Adipocyte (in vitro differentiated cells): Measurements from ENCODE around the gene ZNF181.

Source experiments
- DNase-seq: peaks from one replicate; pipeline ENCODE4 v3.0.0-alpha.2; 2015; ENCODE audit warnings: low read depth
- H3K27me3 ChIP-seq: replicated peaks from 2 replicates; pipeline ENCODE4 v1.7.0; 2013; ENCODE audit warnings: mild to moderate bottlenecking, low read length, moderate library complexity; ENCODE audit not compliant: control insufficient read depth, insufficient read depth
- H3K36me3 ChIP-seq: 2 replicates; pipeline ENCODE4 v1.7.0; 2013; ENCODE audit warnings: low read length, mild to moderate bottlenecking, moderate library complexity; ENCODE audit not compliant: control insufficient read depth, insufficient read depth, severe bottlenecking
- H3K4me1 ChIP-seq: 2 replicates; pipeline ENCODE4 v1.7.0; 2013; ENCODE audit warnings: mild to moderate bottlenecking, low read length, moderate library complexity; ENCODE audit not compliant: control insufficient read depth, insufficient read depth
- H3K4me3 ChIP-seq: 2 replicates; pipeline ENCODE4 v1.7.0; 2013; ENCODE audit warnings: mild to moderate bottlenecking, low read length, moderate library complexity
- H3K9ac ChIP-seq: 2 replicates; pipeline ENCODE4 v1.7.0; 2013; ENCODE audit warnings: mild to moderate bottlenecking, low read length, moderate library complexity
- H3K9me3 ChIP-seq: 2 replicates; pipeline ENCODE4 v1.7.0; 2013; ENCODE audit warnings: mild to moderate bottlenecking, low read length, moderate library complexity; ENCODE audit not compliant: control insufficient read depth

The ZNF181 gene

DNA sequence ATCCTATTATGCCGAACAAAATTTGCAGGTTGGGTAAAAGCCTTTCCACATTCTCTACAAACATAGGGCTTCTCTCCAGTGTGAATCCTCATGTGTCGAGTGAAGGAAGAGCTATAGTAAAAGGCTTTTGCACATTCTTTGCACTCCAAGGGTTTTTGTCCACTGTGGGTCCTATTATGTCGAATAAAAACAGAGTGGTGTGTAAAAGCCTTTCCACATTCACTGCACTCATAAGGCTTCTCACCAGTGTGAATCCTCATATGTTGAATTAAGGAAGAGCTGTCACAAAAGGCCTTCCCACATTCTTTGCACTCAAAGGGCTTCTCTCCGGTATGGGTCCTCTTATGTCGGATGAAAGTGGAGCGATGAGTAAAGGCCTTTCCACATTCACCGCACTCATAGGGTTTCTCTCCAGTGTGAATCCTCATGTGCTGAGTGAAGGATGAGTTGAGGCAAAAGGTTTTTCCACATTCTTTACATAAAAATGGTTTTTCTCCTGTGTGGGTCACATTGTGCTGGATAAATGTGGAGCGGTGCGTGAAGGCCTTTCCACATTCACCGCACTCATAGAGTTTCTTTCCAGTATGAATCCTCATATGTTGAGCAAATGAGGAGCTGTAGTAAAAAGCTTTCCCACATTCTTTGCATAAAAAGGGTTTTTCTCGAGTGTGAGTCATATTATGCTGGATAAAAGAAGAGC, 25.3 kb downstream of the ZNF181 start:
- Histone ChIP-seq H3K4me1 (no peaks in the 10 kb centered on the region), H3K27me3 (no peaks in the 10 kb centered on the region), H3K4me3 (peak overlapping the region; percentile 42), H3K9me3 (peaks cover 100% of the 10 kb centered on the region), H3K9ac (no peak overlapping the region), H3K36me3 (peaks cover 85% of the 10 kb centered on the region)
- DNase-seq: no peak

DNA sequence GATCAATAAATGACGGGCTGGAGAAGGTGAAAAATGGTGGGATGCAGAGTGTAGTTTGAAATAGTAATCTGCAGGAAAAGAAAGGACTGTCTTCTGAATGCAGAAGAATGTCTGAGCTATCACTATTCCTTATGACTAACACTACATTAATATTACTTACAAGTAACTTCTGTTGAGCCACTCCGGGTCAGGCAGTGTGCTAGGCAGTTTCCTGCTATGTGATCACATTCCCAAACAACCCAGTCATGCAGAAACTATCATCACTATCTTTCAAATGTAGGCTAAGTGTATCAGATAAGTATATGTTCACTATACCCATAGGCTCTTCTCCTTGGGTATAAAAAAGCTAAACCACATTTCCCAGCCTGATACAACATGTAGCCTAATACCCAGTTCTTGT, 32.3 kb downstream of the ZNF181 start:
- Histone ChIP-seq H3K4me1 (no peaks in the 10 kb centered on the region), H3K4me3 (no peak overlapping the region), H3K36me3 (peaks cover 93% of the 10 kb centered on the region), H3K9ac (no peak overlapping the region), H3K27me3 (no peaks in the 10 kb centered on the region), H3K9me3 (peaks cover 82% of the 10 kb centered on the region)
- DNase-seq: no peak

DNA sequence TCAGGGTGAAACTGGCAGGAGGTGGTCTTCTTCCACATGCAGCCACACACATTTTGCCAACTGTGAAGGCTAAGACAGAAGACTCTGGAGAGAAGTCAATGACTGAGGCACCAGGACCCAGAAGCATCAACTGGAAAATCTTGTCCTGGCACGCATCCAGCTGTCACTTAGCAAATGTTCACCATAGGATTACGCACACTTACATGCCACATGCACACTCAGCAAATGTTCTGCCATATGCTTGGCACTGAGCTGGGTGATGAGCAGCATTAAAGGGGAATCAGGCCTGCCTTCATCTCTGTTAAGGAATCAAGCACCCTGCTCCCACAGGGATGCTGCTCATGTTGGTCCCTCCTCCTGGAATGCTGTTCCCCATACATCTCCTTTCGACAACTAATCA, 33.9 kb downstream of the ZNF181 start:
- H3K27me3 ChIP-seq: no peaks in the 10 kb centered on the region

DNA sequence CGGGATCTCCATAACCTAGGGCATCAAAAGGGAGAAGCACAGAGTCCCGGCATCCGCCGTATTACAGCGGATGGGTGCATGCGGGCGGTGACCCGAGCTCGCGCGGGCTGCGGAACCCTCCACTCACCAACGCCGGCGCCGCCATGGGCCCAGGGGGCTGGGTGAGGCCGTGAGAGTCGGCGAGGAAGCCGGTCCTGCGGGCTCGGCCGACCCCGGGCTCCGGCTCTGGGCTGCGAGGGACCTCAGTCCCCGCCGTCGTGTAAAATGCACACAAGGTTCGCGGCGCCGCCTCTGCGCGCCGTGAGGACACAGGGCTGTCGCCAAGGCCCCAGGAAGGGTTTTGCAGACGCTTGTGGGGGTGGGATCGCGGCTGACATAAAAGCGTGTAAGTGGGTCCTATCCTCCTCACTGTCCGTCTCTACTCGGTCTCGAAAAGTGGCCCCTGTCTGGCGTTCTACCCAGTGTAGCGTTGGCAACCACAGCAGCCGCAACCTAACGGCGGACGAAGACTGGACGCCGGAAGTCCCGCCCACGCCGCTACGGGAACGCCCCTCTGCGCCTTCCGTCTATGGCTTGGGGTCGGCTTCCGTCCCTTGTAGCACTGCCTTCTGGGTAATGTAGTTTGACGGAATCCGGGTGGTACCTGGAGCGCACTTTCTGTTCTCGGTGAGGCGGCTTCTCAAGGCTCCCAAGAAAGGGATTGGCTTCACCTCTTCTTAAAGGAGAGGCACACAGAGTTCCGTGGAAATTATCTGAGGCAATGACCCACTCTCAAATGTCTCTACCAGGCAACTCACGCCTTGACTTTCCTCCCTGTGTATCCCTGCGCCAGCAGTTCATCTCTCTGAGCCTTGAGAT, 38.9 kb downstream of the ZNF181 start, which contains the start of gene ZNF599:
ZNF599 (minus strand) TSS at position 519 of the 858 bp plus-strand sequence; CDS start at position 145, 374 bp downstream.
- peak; percentile 97 for DNase-seq
- H3K27me3 ChIP-seq: no peaks in the 10 kb centered on the region
- H3K4me3 ChIP-seq: peak within 1 kb of the TSS; percentile 95
- peak within 1 kb of the TSS; percentile 93 for H3K9ac ChIP-seq
- H3K4me1 ChIP-seq: peaks cover 10% of the 10 kb centered on the region
- H3K9me3 ChIP-seq: peaks cover 17% of the 10 kb centered on the region
- peaks cover 28% of the 10 kb centered on the region for H3K36me3 ChIP-seq

More for the DNA sequence above, 33.9 kb downstream of the ZNF181 start:
- peaks cover 77% of the 10 kb centered on the region for H3K36me3 ChIP-seq
- H3K4me3 ChIP-seq: no peak overlapping the region
- H3K9ac ChIP-seq: no peak overlapping the region
- peaks cover 10% of the 10 kb centered on the region for H3K4me1 ChIP-seq
- H3K9me3 ChIP-seq: peaks cover 66% of the 10 kb centered on the region
- DNase-seq: no peak

GRCh38 chr19:34773555-34773864, 39.5 kb downstream of the ZNF181 start:
- Histone ChIP-seq H3K27me3 (no peaks in the 10 kb centered on the region), H3K9me3 (peaks cover 11% of the 10 kb centered on the region), H3K36me3 (peaks cover 22% of the 10 kb centered on the region), H3K9ac (peak overlapping the region; percentile 93), H3K4me3 (peak overlapping the region; percentile 95), H3K4me1 (peaks cover 10% of the 10 kb centered on the region)
- DNase-seq: no peak

DNA sequence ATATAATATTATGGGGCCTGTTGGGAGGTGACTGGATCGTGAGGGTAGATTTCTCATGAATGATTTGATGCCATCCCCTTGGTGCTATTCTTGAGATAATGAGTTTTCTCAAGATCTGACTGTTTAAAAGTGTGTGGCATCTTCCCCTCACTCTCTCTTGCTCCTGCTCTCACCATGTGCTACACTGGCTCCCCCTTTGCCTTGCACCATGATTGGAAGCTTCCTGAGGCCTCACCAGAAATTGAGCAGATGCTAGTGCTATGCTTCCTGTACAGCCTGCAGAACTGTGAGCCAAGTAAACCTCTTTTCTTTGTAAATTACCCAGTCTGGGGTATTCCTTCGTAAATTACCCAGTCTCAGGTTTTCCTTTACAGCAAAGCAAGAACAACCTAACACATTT, 40.8 kb downstream of the ZNF181 start:
- Histone ChIP-seq H3K36me3 (peaks cover 8% of the 10 kb centered on the region), H3K4me3 (no peak overlapping the region), H3K9me3 (peaks cover 4% of the 10 kb centered on the region), H3K9ac (no peak overlapping the region), H3K27me3 (no peaks in the 10 kb centered on the region), H3K4me1 (peaks cover 10% of the 10 kb centered on the region)
- DNase-seq: no peak

GRCh38 chr19:34778342-34778741, 44.3 kb downstream of the ZNF181 start:
- no peak overlapping the region for H3K4me3 ChIP-seq
- no peak for DNase-seq
- no peak overlapping the region for H3K9ac ChIP-seq

DNA sequence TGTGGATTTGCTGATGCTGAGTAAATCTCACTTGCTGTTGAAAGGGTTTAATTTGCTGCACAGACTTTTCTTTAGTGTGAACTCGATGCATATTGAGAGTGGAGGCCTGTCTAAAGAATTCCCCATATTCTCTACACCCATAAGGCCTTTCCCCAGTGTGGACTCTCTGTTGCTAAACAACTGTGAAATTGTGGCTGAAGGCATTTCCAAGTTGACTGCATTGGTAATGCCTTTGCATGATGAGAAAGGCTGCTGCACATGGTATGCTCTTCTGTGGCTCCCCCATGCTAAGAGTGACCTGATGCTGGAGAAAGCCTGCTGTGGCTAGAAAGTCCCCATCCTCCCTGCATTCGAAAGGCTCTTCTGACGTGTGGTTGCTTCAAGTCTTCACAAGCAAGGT, 45.6 kb downstream of the ZNF181 start:
- Histone ChIP-seq H3K9ac (no peak overlapping the region), H3K4me1 (no peaks in the 10 kb centered on the region), H3K36me3 (no peaks in the 10 kb centered on the region), H3K27me3 (no peaks in the 10 kb centered on the region), H3K4me3 (no peak overlapping the region), H3K9me3 (no peaks in the 10 kb centered on the region)
- DNase-seq: no peak

More at GRCh38 chr19:34778342-34778741, 44.3 kb downstream of the ZNF181 start:
- Histone ChIP-seq H3K27me3 (no peaks in the 10 kb centered on the region), H3K36me3 (no peaks in the 10 kb centered on the region), H3K4me1 (no peaks in the 10 kb centered on the region), H3K9me3 (no peaks in the 10 kb centered on the region)

DNA sequence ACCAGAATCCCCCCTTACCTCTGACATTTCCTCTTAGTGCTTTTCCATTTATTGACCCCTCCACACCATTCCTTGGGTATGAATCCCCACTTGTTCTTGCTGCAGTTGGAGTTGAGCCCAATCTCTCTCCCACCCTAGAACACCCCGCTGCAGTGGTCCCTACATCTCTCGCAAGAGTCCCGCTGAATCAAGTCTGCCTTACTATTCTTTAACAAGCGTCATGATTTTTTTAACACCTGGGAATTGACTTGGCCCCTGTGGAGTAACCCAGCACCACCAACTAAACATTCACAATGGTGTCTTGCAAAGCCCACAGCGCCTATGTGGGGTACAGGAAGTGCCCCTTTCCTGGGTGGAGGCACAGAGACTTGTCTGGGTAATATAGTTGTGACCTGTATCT, 52.2 kb downstream of the ZNF181 start:
- peaks cover 12% of the 10 kb centered on the region for H3K9me3 ChIP-seq
- no peak overlapping the region for H3K4me3 ChIP-seq
- H3K4me1 ChIP-seq: no peaks in the 10 kb centered on the region
- no peaks in the 10 kb centered on the region for H3K36me3 ChIP-seq
- no peaks in the 10 kb centered on the region for H3K27me3 ChIP-seq
- no peak for DNase-seq
- H3K9ac ChIP-seq: no peak overlapping the region

DNA sequence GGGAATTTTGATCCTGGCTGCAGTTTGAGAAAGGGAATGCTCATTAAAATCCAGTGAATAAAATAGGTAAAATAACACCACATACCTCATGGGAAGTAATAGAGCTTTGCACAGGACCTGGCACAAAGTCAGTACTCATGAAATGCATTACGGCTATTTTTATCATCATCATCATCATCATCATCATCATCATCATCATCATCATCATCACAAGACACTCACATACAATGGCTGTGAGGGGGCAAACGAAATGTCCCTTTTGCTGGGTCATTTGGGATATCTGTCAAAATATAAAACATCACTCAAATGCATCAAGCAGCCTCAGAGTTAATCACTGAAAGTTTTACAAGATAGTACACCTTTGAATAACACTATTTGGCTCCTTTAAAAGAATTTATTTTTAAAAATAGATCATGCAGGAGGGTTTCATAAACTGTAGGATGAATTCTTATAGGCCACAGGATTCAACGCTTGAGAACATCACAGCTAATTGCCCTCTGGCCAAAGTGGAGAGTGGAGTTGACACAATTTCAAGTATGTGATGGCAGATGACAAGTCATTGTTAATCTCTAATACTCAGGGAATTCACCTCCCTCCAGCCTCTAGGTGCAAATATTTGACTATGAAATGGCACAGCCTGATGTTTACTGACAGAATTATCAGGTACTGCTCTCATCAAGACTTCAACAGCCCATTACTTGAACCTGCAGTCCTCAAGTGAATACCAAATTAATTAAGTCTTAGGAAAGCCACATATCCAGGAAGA, 53.2 kb downstream of the ZNF181 start:
- no peak overlapping the region for H3K9ac ChIP-seq

DNA sequence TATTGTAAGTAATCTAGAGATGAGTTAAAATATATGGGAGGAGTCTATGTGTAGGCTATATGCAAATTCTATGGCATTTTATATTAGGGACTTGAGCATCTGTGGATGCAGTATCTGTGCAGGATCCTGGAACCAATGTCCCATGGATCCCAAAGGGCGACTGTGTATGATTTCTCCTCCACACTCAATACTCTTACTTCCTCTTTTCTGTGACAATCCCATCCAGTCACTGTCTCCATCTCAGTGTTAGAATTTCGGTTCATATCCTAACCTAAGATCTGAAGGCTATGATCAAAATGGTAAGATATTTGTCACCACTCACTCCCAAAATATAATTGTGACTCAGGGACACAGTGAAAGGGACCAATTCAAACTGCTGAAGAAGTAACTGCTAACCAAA, 54.0 kb downstream of the ZNF181 start:
- Histone ChIP-seq H3K36me3 (no peaks in the 10 kb centered on the region), H3K9me3 (peaks cover 12% of the 10 kb centered on the region), H3K27me3 (no peaks in the 10 kb centered on the region), H3K9ac (no peak overlapping the region), H3K4me3 (no peak overlapping the region), H3K4me1 (no peaks in the 10 kb centered on the region)
- DNase-seq: no peak

More for the DNA sequence above, 53.2 kb downstream of the ZNF181 start:
- no peaks in the 10 kb centered on the region for H3K36me3 ChIP-seq
- H3K4me1 ChIP-seq: no peaks in the 10 kb centered on the region
- peaks cover 12% of the 10 kb centered on the region for H3K9me3 ChIP-seq
- no peak for DNase-seq
- H3K27me3 ChIP-seq: no peaks in the 10 kb centered on the region
- no peak overlapping the region for H3K4me3 ChIP-seq
